GM12872 (cell line): ENCODE data around the gene NFATC3.

ENCODE experiments used
- CTCF ChIP-seq: IDR thresholded peaks from 3 replicates; pipeline ENCODE4 v1.5.1; 2011; ENCODE audit warnings: low read depth, mild to moderate bottlenecking, low read length, moderate library complexity; ENCODE audit not compliant: insufficient read depth

NFATC3 gene

GRCh38 chr16:68068926-68069325, 16.2 kb upstream of the NFATC3 start:
- no peak for TF ChIP-seq CTCF

GRCh38 chr16:68069511-68070248, 15.5 kb upstream of the NFATC3 start:
- no peak for TF ChIP-seq CTCF

- TF ChIP-seq CTCF, result no peak
Measured at GRCh38 chr16:68070249-68070730, 14.9 kb upstream of the NFATC3 start.

- peak; percentile 39 for TF ChIP-seq CTCF
Measured at GRCh38 chr16:68070806-68071517, 14.2 kb upstream of the NFATC3 start.

GRCh38 chr16:68071518-68071901, 13.7 kb upstream of the NFATC3 start:
- TF ChIP-seq CTCF, result no peak

GRCh38 chr16:68072038-68072695, 13.0 kb upstream of the NFATC3 start:
- no peak for TF ChIP-seq CTCF
